Amniotic stem cell (primary cell): ENCODE data around the gene DAAM1.

Source experiments
- DNase-seq: peaks from one replicate; lab custom pipeline; 2025; lab: John Stamatoyannopoulos, UW

DAAM1 gene

DNA sequence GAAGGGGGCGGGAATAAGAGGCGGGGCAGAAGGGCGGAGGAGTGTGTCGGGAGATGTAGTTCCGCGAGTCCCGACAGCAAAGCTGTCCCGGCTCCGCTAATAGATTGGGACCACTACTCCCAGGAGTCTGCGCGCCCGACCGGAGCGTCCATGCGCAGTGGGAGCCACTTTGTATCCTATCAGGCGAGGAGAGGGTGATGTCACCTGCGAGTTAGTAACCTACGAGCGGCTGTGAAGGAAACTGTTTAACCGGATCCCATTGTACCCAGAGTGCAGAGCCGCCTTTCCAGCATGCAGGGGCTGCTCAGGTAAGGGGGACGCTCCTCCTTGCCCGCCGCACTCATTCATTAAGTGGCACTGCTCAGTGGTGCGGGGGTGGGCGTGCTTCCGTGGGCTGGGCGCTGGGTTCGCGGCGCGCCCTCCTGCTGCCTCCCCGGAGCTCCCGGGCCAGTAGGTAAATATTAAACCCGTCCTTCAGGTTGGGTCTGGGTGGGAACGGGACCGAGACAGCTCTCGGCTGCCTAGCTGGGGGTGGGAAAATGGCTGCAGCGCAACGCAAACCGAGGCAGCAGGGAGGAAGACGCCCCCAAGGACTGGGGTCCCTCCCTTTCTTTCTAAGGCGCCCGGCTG is at the start of gene DAAM1:
TSS of gene DAAM1 (plus strand) at position 207 of the 630 bp plus-strand sequence. CDS start 74,811 bp downstream, outside the sequence.
- peak; percentile 94 for DNase-seq

DNA sequence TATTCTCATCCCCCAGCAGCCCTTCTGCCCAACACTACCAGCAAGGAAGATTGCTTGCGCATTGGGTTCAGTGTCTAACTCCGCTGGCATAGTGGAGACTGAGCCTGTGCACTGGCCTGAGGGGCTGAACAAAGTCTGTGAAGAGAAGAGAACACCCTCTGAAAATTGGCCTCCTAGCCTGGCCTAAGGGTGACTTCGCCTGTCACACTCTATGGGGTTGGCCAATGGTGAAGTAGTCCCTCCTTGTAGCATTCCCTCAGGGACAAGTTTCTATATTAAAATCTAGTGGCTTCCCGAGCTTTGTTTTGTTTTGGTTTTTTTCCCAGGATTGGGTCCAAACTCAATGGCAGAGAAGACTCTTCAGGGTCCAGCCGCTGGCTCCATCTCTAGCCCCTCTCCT is 49.1 kb upstream of the DAAM1 start:
- no peak for DNase-seq

DNA sequence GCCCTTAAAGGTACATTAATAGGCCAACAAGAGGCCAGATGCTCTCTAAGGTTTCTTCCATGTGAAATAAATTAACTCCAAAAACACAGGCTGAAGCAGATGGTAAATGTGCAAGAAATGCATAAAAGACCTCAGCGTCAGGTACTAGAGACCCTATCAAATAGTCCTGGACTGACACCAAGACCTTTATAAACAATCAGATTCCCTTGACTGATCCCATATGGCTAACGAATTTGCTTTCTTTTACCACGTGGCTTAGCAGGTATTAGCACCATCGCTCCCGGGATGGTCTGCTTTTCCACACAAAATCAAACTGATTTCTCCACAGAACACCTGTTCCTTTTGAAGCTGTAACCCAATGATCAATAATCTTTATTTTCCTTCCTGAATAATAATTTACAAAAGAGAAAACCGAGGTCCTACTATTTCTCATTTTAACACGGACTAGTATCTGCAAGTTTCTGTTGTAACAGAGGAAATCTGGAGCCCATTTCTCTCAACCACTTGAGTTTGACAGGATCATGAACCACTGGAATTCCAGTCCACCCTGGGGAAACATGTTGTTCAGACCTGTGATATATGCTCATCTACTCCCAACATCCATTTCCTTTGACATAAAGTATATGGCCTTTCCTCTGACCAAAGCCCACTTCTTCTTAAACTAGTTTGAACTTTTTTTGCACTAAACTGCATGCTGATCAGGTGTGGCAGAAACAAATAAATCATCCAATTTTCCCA is 48.2 kb upstream of the DAAM1 start:
- no peak for DNase-seq

DNA sequence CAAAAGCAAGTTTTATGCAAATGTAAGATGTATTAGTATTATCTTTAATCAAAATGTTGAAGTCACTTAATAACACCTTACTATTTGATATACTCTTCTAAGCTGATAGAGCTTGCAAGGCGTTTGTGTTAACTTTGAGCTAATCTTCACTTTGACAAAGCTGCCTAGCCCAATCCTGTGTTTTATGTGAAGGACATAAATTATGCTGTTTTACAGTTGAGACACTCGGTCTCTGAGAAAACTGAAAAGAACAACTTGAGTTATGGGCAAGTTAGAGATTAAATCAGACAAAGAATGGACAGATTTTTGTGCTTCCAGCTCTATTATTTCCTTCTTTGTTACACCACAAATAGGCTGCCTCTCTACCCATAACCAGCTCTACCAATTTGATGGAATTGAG is 42.0 kb upstream of the DAAM1 start:
- DNase-seq: no peak

DNA sequence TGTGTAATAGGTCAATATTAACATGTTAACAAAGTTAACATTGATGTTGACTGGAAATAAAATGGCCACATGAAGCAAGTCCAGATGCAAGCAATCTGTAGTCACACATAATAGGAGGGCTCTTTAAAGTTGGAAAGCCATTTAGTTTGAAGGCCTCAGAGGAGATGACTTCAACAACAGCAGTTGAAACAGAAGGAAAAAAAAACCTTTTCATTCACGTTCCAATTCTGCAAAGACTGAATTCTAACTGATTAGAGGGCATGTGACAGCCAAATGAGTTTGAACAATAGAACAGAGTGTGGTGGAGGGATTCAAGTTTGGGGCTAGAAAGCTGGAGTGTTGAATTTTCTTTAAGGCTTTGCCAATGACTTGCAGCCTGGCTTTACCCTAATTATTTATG is 41.5 kb upstream of the DAAM1 start:
- no peak for DNase-seq

DNA sequence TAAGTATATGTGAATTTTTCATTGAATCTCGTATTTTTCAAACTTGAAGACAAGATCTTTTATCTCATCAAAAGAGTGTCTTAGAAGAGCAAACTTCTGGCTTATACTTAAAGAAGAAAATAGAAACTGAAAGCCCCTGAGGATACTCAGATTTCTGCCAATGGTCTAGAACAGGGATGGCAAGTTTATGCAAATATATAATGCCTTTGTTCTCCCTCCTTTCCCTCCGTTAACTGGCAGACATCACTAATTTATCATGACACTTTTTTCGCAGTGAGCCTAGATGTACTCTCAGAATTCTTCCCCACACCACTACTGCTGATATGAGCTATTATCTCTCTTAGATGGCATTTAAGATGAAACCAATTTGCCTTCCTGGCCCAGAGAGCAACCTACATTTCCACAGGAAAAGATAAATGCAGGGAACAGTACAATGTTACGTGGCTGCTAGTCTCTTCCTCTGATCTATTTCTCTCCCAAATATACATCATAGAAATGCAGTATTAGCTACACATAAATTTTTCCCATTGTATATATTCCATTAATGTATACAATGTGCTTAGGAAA is 40.0 kb upstream of the DAAM1 start:
- no peak for DNase-seq

DNA sequence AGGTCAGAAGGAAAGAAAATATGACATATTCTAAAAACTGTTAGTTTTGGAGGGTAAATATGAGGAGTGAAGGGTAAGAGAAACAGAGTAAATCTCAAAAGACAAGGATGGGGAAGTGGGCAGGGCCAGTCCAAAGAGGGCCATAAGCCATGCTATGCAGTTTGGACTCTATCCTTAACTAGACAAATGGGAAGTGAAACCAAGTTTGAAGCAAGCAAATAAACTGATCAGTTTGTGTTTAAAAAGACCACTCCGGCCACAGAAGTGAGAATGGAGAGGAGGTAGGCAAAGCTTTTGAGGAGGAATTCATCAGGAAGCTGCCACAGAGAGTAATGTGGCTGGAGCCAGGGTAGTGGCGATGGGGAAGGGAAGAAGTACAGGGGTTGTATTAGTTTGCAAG is 37.5 kb upstream of the DAAM1 start:
- no peak for DNase-seq

DNA sequence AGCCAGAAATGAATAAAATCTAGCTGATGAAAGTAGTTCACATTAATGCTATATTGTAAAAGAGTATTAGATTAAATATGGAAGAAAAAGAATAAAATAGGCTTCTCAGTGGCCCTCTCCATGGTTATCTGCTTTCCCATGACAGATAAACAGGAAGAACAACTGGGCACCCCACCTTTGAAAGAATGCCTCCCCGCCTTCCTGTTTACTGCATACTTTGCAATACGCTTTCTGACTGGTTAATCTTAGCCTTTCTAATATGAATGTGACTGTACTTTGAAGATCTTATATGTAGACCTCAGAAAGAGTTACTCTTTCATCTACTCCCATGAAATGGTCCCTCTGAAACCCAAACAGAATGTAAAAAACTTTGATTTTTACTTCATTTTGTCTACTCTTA is 34.1 kb upstream of the DAAM1 start:
- DNase-seq: no peak

DNA sequence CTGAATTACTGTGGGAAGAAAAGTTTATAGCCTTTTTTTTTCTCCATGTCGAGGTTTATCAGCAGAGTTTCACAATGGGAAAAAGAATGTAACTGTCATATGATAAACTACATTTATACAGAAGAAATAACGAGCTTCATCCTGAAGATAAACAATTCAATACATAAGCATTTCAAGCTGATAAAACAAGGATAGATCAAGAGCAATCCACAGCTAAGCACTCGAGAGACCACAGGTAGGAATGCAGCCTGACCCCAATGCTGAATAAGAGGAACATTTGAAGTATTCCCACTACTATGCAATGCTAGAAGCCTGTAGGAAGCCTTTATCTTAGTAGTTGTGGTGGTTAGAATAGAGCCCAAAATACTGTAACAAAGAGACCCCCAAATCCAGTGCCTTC is 32.6 kb upstream of the DAAM1 start:
- DNase-seq: no peak

DNA sequence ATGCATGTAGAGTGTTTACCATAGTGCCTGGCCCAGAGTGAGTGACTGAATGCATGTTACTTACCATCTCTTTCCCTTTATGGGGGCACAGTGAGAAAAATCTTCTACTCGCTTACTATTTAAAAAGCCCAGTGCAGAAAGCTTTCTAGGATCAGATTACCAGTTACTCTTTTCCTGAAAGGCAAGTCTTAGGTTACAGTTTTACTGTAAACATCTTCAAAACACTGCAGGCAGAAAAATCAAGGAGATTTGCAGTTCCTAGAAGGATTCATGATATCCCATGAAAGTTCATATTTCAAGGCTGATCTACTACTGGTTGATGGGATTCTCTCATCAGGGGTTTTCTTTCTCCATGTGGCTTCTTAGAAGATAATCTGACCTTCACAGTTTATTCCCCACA is 29.3 kb upstream of the DAAM1 start:
- no peak for DNase-seq

DNA sequence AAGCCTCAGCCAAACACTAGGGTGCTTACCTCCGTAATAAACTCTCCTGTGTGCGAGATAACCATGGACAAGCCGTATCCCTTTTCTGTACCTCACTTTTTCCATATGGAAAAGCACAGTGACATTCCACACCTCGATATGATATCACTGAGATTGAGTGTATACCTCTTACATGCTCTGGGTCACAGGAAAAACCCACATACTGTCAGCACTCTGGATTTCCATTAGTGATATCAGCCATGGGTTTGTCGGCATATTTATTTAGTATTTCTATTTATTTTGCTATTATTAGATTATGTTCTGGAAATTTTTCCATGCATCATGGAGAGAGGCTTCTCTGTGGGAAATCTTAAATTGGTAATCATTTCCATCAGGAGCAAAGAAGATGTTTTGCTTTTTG is 28.0 kb upstream of the DAAM1 start:
- no peak for DNase-seq

DNA sequence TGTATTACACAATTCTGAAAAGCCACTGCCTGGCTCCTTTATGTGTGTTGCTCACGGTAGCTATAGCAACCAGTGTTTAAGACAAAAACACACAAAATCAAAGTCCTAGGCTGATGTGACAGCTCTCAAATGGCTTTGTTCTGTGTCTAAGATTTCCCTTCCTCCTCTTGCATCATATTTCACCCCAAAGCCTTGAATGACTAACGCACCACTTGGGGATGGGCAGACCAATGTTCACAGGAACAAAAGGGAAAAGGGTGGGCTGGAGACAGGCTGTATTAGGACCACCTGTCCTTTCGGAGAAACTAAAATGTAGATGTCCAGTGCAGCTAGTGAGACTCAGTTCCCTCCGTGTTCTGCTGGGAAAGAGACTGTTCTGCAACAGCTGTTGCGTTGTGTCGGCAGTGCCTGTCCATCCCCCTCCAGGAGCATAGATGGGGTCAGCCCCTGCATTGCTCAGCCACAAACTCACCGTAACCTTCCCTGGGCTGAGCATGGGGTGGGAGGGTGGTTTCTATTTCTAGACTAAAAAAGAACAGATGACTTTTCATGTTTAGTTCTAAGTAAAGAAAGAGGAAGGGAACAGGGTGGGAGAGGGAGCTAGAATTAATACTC is 26.8 kb upstream of the DAAM1 start:
- peak; percentile 15 for DNase-seq

DNA sequence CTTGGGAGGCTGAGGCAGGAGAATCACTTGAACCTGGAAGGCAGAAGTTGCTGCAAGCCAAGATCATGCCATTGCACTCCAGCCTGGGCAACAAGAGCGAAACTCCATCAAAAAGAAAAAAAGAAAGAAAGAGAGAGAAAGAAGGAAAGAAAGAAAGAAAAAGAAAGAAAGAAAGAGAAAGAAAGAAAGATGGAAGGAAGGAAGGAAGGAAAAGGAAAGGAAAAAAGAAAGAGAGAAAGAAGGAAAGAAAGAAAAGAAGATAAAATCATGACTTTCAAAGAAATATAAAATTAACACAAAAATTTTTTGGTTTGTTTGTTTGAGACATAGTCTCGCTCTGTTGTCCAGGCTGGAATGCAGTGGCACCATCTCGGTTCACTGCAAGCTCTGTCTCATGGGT is 22.2 kb upstream of the DAAM1 start:
- no peak for DNase-seq

DNA sequence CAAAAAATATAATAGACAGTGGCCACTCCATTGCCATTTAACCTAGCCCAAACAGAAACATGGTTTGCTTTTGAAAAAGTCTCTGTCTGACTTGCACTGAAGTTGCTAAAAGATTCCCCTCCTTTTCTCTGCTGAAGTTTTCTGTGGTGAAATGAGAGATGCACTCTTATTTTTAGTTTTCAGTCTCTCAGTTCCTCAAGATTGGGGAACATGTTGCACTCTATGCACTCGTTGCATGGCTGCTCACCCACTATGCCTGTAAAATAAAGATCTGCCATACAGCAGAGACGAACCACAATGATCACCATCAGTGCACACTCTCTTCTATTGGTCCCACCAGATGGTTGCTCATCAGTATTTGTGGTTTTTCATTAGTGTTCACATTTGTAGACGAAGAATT is 13.1 kb upstream of the DAAM1 start:
- DNase-seq: no peak

DNA sequence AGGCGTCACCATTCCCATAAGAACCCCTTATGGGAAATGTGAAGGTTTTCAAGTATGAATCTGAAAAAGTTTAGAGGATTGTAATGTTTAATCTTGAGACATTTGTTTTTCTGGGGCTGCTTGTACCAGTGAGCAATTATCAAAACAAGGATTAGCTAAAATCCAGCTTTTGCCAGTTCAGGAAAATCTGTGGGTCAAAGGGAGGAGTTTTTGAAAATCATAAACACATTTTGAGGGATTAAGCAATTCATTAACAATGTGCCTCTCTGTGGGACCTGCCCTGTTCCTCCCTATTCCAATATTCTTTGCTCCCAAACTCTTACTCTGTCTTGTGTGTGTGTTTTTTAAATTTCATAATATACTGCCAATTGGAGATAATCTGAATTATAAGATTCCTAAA is 11.7 kb upstream of the DAAM1 start:
- DNase-seq: no peak

DNA sequence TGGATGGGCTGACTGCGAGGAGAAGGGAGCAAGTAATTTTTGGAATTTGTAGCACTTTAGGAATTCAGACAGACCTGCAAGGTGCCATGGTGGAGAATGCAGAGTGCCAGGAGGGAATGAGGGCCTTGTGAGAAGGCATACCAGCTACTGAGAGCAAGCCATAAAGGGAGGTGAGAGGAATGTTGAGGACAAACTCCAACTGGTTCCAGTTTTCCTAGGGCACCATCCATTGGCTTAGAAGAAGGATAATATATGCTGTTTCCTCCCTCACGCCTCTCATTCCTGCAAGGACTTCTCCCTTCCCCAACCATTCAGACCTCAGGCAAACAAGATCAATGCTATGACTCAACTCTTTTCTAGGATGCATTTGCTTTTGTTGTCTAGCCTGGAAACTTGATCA is 11.2 kb upstream of the DAAM1 start:
- DNase-seq: no peak

DNA sequence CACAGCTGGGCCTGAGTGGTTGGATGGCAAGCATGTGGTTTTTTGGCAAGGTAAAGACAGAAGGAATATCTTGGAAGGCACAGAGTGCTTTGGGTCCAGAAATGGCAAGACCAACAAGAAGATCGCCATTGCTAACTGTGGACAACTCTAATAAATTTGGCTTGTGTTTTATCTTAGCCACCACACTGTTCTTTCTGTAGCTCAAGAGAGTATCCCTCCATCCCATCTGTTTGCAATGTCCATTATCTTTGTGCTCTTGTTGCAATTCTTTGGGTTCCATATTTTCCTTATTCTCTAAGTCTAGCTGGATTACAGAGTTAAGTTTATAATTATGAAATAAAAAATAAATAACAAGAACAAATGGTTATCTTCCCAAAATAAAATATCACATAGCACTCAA is 6.7 kb upstream of the DAAM1 start:
- DNase-seq: no peak

DNA sequence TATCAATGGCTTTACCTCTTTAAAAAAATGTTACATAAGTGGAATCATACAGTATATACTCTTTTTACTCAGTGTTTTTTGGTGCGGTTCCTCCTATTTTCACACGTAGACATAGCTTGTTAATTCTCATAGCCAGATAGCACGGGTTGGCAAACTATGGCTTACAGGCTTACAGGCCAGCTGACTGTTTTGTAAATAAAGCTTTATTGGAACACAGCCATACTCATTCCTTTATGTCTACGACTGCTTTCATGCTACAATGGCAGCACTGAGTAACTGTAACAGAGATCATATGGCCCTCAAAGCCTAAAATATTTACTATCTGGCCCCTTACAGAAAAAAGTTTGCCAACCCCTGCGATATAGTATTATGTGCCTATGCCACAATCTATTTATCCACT is 5.8 kb upstream of the DAAM1 start:
- no peak for DNase-seq

DNA sequence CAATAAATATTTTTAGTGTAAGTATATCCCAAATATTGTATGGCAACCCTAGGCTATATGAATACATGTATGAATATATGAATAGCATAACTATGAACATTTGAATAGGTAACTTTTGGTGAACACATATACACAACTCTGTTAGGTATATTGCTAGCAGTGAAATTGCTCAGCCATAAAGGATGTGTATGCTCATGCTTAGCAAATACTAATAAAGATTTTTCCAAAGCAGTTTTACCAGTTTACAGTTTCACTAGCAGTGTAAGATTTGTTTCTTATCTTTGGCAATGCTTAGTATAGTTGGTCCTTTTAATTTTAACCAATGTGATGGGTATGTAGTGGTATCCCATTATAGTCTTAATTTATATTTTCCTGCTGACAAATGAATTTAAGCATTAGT is 5.3 kb upstream of the DAAM1 start:
- no peak for DNase-seq

DNA sequence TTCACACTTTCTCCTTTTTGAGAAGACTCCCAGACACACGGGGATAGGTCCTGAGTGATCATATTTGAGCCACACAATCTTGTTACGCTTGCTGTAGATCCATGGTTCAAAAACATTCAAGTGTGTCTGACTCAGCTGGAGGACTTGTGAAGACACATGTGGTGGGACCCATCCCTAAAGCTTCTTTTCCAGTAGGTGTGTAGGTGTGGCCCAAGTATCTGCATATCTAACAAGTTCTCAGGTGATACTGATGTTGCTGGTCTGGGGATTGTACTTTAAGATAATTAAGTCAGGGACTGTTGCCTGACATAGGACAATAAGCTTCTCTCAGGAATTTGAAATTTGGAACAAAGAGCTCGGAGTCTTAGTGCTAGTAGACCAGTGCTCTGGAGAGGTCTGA is 4.1 kb upstream of the DAAM1 start:
- DNase-seq: no peak

DNA sequence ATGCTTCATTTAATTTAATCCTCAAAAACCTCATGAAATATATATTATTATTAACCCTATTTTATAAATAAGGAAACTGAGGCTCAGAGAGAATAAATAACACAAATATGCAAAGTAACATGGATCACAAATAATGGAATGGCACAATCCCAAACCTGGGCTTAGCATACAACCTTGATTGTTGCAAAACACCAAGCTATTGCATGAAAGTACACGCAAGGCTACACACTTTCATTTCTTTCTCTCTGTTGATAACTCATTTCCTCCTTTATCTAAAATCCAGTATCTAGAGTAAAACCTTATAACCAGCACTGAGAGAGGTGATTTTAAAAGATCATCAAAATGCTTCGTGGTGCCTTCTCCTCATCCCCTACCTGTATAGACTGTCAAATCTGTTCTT is 2.8 kb upstream of the DAAM1 start:
- no peak for DNase-seq

DNA sequence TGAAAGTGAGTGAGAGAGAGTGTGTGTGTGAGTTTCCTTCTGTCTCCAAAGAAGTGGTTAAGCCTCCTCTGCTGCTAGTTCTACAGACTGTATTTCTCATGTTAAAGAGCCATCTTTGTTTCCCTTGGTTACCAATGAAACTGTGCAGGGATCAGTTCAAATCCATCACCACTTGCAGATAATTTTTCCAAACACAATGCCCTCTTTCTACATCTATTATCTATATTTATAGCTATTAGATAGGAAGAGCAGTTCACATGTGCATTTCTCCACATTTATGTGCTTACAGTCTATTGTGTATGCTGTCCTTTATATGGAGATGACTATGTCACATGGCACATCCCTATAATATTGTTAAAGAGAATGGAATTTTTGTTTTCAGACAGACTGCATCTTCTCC is 2.2 kb upstream of the DAAM1 start:
- no peak for DNase-seq

DNA sequence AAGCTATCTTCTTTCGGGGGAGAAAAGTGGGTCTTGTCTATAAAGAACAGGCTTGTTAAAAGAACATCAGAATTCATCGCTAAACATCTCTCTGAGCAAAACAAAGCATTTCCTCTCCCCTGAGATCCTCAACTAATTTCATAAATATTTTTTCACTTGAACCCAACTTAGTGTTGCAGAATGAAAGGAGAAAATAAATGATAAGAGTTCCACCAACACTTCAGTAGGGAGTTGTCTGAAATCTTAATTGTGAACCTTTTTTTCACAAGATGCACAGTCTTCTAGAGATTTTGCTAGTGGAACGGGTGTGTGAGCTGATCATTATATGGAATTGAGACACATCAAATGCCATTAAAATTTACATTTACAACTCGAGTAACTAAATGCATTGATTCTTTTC is 1.3 kb upstream of the DAAM1 start:
- no peak for DNase-seq
